Activated CD4-positive, alpha-beta T cell treated with anti-CD3 and anti-CD28 coated beads, Interleukin-2, Interleukin-4, amounts not matched to agents 100 ng/mL and 50 ng/mL, durations not matched to agents 16 hours and 8 hours (primary cell): Measurements from ENCODE around the gene EAF2.
"Not testable (repeated sequence)": the region's sequence is repeated elsewhere in the genome, so short reads cannot be mapped to it uniquely, and the experiment has no call there.

Source experiments
- DNase-seq: peaks from one replicate; pipeline ENCODE4 v3.0.0-alpha.2; 2020; ENCODE audit warnings: low spot score

EAF2 gene

DNA sequence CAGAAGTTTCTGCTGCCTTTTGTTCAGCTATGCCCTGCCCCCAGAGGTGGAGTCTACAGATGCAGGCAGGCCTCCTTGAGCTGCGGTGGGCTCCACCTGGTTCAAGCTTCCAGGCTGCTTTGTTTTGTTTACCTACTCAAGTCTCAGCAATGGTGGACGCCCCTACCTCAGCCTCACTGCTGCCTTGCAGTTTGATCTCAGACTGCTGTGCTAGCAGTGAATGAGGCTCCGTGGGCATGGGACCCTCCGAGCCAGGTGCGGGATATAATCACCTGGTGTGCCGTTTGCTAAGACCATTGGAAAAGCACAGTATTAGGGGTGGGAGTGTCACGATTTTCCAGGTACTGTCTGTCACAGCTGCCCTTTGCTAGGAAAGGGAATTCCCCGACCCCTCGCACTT lies 28.2 kb downstream of the EAF2 start:
- DNase-seq, result not testable (repeated sequence)

DNA sequence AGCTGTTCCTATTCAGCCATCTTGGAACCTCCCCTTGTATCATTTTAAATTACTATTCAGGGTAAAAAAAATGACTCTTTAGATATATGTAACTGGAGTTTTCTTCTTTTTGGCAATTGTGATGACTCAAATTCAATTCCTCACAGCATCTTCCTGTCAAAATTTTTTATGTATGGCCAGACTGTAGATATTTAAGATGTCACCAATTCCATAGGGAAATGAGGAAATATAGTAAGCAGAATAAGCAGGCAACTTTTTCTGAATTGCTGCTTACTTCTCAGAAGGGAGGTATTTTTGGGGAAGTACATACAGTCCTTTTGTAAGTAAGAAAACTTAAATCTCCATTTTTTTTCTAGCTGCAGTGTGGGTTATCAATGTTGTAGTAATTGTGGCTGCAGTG lies 28.8 kb downstream of the EAF2 start:
- no peak for DNase-seq

DNA sequence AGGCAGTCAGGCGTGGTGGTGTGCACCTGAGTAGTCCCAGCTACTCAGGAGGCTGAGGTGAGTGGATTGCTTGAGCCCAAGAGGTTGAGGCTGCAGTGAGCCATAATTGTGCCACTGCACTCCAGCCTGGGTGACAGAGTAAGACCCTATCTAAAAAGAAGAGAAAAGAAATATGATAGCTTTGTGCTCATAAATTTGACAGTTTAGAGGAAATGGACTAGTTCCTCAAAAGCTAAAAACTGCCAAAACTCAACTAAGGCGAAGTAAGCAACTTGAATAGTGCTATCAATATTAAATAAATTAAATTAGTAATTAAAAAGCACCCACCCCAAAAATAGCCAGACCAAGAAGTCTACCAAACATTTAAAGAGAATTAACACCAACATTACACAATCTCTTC lies 34.7 kb downstream of the EAF2 start:
- no peak for DNase-seq

DNA sequence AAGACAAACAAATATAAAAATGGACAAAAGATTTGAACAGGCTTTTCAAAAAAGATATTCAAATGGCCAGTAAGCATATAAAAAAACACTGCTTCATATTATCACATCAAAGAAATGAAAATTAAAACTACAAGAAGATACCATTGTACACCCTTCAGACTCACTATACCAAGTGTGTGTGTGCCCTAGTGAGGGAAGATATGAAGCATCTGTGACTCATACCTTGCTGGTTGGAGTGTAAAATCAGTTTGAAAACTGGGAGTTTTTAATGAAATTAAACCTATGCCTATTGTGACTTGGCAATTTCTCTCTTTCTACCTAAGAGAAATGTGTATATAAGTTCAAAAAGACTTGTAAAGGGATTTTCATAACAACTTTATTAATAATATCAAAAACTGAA lies 35.7 kb downstream of the EAF2 start:
- DNase-seq, result no peak

DNA sequence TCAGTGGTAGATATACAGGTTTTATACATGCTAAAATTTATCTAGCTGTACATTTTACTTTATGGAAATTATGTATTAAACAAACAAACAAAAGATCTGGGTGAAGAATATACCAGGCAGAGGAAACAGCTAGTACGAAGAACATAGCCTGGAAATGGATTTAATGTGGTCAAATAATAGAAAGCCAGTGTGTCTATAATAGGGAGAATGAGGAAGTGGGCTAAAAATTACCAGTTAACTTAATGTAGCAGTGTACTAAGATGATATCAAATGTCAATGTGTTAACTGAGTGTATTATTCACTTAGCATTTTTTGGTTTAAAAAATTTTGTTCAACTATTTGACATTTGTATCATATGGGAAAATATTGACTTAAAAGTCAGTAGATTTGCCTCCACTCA lies 36.4 kb downstream of the EAF2 start:
- DNase-seq, result no peak

DNA sequence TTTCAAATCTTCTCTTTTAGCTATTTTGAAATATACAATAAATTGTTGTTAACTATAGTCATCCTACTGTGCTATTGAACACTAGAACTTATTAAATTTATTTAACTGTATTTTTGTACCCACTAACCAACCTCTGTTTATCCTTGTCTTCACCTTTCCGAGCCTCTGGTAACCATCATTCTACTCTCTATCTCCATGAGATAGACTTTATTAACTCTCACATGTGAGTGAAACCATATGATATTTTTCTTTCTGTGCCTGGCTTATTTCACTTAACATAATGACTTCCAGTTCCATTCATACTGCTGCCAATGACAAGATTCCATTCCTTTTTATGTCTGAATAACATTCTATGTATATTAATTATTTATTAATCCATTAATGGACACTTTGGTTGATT lies 43.4 kb downstream of the EAF2 start:
- DNase-seq, result no peak

DNA sequence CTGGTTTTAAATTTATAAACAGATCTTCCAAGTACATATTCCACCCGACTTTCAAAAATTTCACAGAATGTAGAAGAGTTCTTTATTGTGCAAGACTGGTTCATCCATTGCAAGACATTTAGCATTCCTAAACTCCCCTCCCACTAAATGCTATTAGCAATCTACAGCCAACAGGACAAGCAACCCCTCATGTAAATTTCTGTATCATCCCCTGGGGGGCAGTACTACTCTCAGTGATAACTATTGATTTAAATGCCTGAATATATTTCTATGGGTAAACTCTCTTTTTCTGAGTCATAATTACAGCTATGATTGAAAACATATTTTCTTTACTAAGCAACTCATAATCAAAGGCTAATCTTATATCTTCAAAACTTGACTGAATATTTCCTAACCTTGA lies 48.5 kb downstream of the EAF2 start:
- DNase-seq, result peak; percentile 50

DNA sequence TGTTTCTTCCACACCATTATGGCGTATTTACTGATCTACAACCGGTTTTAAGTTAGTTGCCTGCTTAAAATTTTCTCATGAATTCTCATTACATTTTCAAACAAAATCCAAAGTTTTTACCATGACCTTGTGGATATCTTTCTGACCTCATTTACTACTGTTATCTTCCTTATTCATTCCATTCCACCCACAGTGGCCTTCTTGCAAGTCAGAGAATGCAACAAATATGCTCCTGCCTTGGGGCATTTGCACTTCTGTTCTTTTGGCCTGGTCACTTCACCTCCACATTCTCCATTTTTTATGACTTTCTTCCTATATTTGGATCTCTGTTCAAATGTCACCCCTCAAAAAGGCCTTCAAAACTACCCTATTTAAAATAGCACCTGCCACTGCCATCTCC lies 50.4 kb downstream of the EAF2 start:
- DNase-seq, result no peak

DNA sequence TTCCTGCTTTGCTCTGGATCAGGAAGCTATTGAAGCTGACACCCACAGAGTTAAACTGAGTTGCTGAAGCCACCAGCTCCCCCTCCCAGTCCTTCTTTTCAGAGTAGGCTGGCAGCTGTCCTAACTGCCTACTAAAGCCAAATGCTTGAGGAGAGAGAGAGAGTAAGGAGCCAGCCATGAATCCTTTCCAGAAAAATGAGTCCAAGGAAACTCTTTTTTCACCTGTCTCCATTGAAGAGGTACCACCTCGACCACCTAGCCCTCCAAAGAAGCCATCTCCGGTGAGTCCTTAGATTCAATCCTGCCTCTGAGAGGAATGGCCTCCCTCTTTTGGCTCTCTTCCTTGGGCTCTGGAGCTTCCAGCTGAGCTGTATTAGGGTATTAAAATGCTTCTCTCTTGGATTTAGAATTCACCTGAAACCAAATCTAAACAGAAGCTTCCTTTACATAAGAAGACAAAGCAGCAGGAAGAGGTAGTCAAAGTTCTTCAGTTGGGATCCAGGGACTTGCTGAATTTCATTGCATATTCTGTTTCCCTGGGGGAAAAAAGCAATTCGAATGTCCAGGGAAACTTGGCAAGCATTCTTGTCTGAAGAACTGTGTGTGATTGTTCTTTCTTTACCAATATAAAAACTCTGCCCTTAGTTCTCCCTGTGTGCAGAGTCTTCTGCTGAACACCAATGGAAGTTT lies 59.4 kb downstream of the EAF2 start, which contains the start of gene SLC15A2:
SLC15A2 (plus strand) TSS at position 101 of the 690 bp plus-strand sequence; CDS start at position 177, 76 bp downstream.
- DNase-seq, result no peak

DNA sequence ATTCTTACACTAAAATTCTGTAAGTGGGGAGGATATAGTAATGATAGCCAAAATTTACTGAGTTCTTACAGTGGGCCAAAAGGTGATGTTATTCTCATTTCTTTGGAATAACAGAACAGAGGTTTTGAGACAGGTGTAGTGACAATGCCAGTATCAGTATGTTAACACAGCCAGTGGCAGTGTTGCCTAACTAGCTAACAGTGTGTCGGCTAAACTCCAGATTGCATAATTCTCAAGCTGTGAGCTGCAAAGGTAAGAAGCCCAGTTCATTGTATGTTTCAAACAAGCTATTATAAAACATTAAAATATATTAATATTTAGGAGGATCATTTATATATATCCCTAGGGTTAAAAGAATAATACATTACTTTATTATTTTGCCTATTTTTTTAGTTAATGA lies 60.1 kb downstream of the EAF2 start:
- DNase-seq, result no peak

DNA sequence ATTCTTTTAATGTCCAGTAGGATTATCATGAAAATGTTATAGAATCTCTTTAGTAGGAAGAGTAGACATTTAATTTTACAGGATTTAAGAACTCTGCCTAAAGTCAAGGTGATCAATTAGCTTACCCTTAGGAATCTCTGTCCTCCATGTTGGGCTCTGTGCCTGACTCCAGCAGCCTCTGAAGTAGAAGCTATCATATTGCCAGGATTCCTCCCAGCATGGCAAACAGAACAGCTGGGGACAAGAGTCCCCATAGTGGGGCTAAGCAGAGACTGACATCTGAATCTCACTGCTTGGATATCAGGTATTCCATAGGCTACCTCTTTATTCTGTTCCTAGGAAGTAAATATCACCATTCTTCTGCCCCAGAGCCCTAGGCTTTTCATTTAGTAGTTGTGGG lies 60.7 kb downstream of the EAF2 start:
- no peak for DNase-seq

DNA sequence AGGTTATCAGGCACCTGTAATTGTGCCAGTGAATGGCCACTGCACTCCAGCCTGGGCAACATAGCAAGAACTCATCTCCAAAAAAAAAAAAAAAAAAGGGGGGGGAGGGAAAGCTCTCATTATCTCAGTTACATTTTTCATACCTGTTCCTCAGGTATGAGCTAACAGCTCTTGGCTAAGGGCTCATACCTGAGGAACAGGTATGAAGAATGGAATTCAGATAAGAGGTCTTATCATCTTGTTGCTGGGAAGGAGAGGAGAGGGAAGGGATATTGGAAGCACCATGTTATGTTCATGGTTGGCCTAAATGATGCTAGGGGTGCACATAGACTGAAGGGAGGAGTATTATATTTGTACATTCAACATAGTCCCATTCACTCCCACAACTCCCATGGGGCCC lies 61.8 kb downstream of the EAF2 start:
- DNase-seq, result no peak

DNA sequence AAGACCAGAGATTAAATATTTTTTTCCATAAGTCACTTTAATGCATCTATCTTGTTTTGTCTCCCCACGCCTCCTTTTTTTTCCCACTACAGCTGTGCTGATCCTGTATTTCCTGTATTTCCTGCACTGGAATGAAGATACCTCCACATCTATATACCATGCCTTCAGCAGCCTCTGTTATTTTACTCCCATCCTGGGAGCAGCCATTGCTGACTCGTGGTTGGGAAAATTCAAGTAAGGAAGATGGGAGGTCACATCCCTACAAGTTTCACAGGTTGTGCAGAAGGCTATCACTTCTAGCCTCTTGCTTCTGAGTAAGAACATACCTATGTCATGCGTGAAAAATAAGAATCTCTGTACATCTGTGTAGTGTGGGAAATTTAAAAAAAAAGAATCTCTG lies 62.3 kb downstream of the EAF2 start:
- DNase-seq, result no peak

DNA sequence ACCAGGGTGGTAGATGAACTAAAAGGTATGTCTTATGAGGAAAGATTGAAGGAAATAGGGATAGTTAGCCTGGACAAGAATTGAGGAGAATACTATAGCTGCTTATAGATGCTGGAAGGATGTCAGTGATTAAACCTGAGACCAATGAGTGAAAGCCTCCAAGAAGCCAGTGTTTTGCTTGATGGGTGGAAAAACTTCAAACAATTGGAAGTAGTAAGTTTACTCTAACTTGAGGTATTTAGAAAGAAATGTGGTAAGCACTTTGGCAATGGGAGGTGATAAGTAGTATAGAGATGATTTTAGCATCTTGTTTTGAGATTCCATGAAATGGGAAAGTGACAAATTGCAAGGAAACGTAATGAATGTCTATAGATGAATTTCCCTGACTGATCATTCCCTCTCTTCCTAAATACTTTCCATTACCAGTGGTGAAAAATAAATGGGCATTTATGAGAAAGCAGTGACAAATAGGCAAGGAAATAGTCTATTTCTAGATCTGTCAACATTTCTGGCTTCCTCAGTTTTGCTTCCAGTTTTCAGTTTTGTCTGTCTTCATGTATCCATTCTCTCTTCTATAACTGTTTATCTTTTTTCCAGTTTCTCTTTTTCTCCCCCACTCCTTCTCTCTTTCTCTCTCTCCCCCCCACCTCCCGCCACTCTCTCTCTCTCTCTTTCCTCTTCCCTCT lies 78.4 kb downstream of the EAF2 start:
- no peak for DNase-seq

DNA sequence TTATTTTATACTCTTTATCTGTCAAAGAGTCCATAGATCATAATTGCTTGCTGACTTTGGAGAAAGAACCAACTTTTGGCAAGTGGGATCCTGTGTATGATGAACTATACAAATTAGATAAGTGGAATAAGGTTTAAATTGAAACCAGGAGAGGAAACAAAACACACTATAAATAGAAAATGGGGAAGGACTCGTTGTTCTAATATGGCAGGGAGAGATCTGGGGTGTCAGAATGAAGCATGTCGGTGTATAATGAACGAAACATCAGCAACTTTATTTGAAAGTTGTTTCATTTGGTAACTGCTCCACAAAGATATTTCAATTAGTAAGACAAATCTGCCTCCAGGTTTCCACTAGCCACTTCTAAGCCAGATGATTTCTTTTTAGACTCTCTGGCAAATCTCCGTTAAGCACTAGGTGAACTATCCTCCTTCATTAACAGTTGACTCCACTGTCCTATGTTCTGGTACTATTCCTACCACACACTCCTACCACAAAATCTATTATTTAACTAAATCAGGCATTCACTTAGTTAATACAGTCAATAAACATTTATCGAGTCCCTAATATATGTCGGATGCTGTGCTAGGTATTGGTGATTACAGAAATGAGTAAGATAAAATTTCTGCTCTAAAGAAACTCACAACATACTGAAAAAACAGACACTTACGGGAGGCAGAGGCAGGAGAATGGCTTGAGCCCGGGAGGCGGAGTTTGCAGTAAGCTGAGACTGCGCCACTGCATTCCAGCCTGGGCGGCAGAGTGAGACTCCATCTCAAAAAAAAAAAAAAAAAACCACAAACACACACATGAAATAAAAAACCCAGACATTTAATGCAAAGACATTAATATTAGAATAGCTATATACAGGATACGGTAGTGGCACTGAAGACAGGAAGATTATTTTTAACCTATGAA lies 79.3 kb downstream of the EAF2 start:
- no peak for DNase-seq

DNA sequence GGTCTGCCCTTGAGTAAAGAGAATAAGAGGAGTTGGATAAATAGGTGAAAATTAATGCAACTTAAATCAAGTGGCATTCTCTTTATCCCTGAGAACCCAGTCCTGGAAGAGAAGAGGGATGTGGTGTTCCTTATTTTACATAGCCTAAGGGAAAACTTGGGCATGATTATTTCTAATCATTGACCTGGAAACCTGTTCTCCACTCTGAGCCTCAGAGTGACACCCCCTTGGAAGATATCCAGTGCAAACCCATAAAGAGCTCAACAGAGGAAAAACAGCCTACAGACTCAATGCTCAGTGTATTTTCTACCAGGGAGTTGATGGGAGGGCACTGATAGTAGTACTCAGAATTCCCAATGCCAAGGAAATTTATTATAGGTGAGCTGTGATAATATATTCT lies 81.2 kb downstream of the EAF2 start:
- DNase-seq, result no peak

DNA sequence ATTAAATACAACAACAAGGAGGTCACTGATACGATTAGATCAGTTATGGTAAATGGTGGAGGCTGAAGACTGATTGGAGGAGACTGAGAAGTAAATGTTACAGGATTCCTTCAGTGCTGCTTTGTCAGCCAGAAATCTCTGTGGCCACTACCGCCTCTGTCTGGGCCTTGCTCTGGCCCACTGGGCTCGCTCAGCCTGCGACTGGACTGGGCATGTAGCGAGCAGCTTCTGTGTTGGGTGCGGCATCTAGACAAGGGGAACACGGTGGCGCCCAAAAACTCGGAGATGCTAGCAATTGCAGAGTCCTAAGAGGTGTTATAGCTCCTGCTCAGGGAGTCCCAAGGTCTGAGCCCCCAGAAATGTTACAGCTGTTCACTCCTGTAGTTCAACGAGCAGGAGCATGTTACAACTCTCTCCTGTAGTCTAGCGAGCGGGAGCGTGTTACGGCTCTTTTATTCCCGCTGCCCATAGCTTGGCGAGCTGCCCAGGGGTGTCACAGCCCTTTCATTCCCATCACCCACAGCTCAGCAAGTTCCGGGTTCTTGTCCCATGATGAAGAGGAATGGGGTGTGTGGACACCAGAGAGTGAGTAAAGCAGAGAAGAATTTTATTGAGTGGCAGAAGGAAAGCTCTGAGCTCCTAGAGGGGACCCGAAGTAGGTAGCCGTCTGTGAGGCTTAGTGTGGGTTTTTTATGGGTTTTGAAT lies 83.9 kb downstream of the EAF2 start:
- no peak for DNase-seq

DNA sequence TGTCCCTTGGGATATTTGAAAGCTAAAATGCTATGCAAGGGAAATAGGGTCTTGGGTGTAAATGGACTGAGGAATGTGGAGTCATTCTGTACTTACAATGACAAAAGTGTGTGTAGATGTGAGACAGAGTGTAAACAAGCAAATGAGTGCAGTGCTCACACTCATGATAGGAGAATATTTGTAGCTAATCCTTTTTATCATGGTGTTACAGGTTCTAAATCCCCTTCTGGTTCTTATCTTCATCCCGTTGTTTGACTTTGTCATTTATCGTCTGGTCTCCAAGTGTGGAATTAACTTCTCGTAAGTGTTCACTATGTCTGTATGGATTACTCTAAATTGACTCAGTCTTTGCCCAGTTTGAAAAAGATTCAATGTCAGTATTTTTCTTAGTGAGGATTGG lies 89.7 kb downstream of the EAF2 start:
- DNase-seq, result no peak

DNA sequence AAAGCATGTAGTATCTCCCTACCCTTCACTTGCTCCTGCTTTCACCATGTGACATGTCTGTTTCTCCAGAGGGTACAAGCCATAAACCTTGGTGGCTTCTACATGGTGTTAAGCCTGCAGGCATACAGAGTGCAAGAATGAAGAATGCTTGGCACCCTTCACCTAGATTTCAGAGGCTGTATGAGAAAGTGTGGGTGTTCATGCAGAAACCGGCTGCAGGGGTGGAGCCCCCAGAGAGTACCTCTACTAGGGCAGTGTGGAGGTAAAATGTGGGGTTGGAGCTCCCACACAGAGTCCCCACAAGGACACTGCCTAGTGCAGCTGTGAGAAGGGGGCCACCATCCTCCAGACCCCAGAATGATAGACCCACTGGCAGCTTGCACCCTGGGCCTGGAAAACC lies 91.4 kb downstream of the EAF2 start:
- no peak for DNase-seq
